ENCODE data around the gene ARPC2.

DNA sequence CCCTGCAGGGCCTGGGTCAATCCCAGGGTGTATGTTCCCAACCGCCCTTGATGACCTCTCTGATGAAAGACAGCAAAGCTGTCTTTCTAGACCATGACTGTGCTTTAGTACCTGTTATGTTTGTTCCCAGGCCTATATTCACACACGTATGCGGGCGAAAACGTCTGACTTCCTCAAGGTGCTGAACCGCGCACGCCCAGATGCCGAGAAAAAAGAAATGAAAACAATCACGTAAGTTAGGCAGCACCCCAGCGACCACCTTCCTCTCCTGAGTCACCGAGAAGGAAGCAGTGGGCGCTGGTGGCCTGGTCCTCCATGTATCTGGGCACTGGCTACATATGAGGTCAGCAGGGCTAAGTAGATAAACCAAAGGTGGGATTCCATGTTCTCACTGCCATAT, 32.7 kb downstream of the ARPC2 start:
- no peak for TF ChIP-seq POLR2A (IDR thresholded peaks at IDR 0.05; ENCODE audit: low read length)
- TF ChIP-seq GATA1 (IDR thresholded peaks at IDR 0.05; ENCODE audit: low read depth, low read length) = no peak
